Smooth muscle cell of bladder (primary cell): ENCODE data around the gene ZRANB1. TPM values are rescaled to one million over a fixed set of nuclear protein-coding genes. Genes with fewer than 3 reads are reported as not detected.

Experiments used
- total RNA-seq: library from RNA; depleted of rRNA; stranded (reverse); fragments of >200 nt; gene quantifications from 2 replicates; pipeline ENCODE4 v1.2.3, GENCODE V29; 2014

Gene ZRANB1
- total RNA-seq, result 23.3 and 26.1 TPM in 2 replicates

GRCh38 chr10:124941823-124942222 lies at the start of gene ZRANB1:
ZRANB1 (plus strand) TSS chr10:124942123; CDS start chr10:124942494, 371 bp downstream.

Other genes with a start within 250 kb of the ZRANB1 start
- gene FAM53B, start 197.7 kb upstream of the ZRANB1 start, total RNA-seq, result 7.8 and 10.4 TPM in 2 replicates
- 17.6 and 19.9 TPM in 2 replicates for gene EEF1AKMT2, start 150.2 kb upstream of the ZRANB1 start, total RNA-seq
- gene ABRAXAS2, start 140.3 kb upstream of the ZRANB1 start, total RNA-seq, result 9.7 and 10.7 TPM in 2 replicates
- gene CTBP2, start 218.4 kb downstream of the ZRANB1 start, total RNA-seq, result 48.5 and 59.6 TPM in 2 replicates